GM12891 (cell line): Measurements from ENCODE around the gene PLA2G4F.

Experiments used
- POLR2A ChIP-seq: IDR thresholded peaks from 2 replicates; pipeline ENCODE4 v1.6.1; 2011; ENCODE audit warnings: low read depth, low read length, control low read depth
- POLR2AphosphoS5 ChIP-seq: IDR thresholded peaks from 2 replicates; pipeline ENCODE4 v1.6.1; 2011; ENCODE audit warnings: low read depth, low read length, control low read depth
- SPI1 ChIP-seq: IDR thresholded peaks from 2 replicates; pipeline ENCODE4 v1.6.1; 2011; ENCODE audit warnings: low read depth, low read length, control low read depth
- TAF1 ChIP-seq: IDR thresholded peaks from 2 replicates; pipeline ENCODE4 v1.6.1; 2011; ENCODE audit warnings: low read depth, low read length, control low read depth

DNA sequence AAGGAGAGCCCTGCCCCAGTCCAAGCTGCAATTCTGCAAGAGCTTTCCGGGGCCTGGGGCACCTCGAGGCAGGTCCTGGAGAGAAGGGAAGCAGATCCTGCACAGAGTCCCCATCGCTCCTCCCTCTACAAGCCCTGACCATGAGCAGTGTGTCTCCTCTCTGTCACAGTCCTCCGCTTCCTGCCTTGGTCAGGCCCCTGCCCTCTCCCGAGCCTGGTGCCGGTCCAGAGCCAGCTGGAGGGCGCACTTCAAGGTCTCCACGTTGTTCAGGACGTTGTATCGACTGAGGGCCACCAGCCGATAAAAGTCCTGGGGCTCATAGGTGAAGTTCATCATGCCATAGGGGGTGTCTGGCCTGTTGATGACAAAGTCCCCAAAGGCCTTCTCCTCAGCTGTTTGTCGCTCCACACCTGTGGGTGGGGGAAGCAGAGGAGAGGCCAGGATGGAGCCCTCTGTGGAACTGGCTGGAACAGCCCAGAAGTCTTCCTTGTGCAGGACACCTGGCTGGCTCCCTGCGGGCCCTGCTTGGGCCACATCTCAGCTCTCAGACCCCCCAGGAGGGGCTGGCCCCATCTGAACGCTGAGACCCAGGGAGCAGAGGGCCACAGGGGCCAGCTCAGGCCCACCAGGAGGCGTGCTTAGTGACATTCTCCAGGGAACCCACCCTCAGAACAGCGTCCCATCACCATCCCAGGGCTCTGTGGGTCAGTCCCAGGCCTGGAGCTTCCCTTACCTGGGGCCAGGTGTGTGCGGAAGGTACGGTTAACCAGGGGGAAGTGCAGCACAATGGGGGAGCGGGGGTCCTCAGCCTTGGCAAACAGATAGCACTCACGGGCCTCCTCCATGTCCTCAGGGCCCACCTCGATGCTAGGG, 14.4 kb downstream of the PLA2G4F start:
- no peak for TF ChIP-seq POLR2A
- no peak for TF ChIP-seq POLR2AphosphoS5
- no peak for TF ChIP-seq SPI1
- no peak for TF ChIP-seq TAF1
